T47D (cell line): ENCODE results near the gene FIBCD1.
"Not testable (repeated sequence)": the region's sequence is repeated elsewhere in the genome, so short reads cannot be mapped to it uniquely, and the experiment has no call there.

Experiments
- DNase-seq, 2 experiments: peaks; one replicate each; pipeline versions ENCODE4 v3.0.0 to v3.0.0-alpha.2; 2011 to 2012; ENCODE audit warnings: low read depth in 1 of 2, low spot score in 1 of 2
- JUND ChIP-seq: IDR thresholded peaks from 2 replicates; pipeline ENCODE4 v1.6.1; 2012; ENCODE audit warnings: low read depth
- in situ Hi-C: cut with HindIII; loops from 2 replicates; pipeline ENCODE4 v1.10.0; 2016; ENCODE audit warnings: low sequenced_read_pairs, low pct_unique_long_range_greater_than_20kb

FIBCD1 gene

GRCh38 chr9:130956636-130957450, 17.8 kb upstream of the FIBCD1 start:
- DNase-seq = no peak
- TF ChIP-seq JUND = no peak
- in situ Hi-C loops = no loop called here

DNA sequence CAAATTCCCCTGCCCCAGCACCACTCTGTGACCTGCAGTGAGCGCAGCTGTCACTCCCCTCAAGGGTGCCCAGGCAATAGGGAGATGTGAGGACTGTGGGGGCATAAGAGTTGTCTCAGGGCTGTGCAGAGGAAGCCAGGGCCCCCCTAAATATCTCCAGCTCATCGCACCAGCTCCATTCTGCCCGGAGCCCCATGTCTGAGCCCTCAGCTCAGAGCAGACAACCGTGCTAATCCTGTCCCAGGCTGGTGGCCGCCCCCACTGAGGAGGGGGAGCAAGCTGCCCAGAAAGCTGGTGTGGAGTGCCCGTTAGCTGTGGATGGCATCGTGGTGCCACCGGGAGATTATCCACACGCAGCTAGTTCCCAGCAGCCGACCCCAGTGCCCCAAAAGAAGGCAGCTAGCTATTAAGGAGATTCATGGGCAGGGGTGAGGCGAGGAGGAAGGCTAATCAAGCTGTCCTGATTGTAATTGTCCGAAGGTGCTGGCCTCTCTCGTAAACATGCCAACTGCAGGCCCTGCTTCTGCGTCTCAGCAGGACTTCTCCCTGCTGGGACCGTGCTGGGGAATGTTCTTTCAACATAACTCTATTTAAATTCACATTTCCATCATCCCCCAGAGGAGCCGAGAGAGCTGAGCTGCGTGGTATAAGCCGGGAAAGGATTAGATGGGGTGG, 17.0 kb upstream of the FIBCD1 start:
- in situ Hi-C loops = no loop called here
- no peak for DNase-seq
- TF ChIP-seq JUND = no peak

DNA sequence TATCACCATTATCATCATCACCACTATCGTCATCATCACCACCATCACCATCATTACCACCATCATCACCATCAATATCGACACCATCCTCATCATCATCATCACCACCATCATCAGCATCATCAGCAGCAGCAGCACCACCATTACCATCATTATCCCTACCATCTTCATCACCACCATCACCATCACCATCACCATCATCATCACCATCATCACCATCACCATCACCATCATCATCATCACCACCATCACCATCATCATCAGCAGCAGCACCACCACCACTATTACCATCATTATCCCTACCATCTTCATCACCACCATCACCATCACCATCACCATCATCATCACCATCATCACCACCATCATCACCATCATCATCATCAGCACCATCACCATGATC, 15.9 kb upstream of the FIBCD1 start:
- in situ Hi-C loops, DNase-seq: not testable (repeated sequence)

DNA sequence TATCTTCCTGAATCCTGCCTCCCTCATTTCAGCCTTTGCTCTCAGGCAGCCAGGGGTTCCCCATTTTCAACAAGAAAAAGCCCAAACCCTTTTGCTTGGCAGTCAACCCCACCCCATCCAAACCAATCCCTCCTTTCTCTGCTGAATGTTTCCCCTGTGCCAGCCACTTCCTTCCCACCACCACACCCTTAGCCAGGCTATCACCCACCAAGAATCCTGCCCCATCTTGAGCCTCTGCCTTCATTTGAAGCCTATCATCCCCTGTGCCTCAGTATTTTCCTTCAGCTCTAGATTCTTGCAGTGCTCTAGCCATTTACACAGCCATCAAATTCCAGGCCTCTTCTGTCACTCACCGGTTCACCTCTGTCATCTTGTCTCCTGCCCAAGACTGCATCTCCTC, 15.3 kb upstream of the FIBCD1 start:
- no peak for DNase-seq
- TF ChIP-seq JUND = no peak
- in situ Hi-C loops = no loop called here

- no peak for DNase-seq
- TF ChIP-seq JUND = no peak
- in situ Hi-C loops = no loop called here
Observed at GRCh38 chr9:130952065-130952762, 13.2 kb upstream of the FIBCD1 start.

DNA sequence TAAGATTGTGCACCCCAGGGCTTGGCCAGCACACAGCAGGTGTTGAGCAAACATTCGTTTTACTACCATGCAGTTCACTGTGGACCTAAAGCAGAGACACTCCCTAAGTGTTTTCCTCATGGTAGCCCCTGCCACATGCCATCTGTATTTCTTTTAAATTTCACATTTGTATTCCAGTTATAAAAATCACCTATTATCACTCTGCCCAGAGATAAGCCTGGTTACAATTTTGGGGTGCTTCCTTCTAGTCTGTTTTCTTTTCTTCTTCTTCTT, 10.9 kb upstream of the FIBCD1 start:
- TF ChIP-seq JUND = no peak
- in situ Hi-C loops = no loop called here
- no peak for DNase-seq

- no peak for DNase-seq
- in situ Hi-C loops = no loop called here
- no peak for TF ChIP-seq JUND
Observed at GRCh38 chr9:130949188-130950038, 10.4 kb upstream of the FIBCD1 start.

GRCh38 chr9:130948266-130948665, 9.2 kb upstream of the FIBCD1 start:
- TF ChIP-seq JUND = no peak
- in situ Hi-C loops = no loop called here
- DNase-seq = no peak

GRCh38 chr9:130947618-130948140, 8.6 kb upstream of the FIBCD1 start:
- TF ChIP-seq JUND = no peak
- in situ Hi-C loops = no loop called here
- DNase-seq = no peak

- no peak for DNase-seq
- in situ Hi-C loops = no loop called here
- TF ChIP-seq JUND = no peak
Observed at GRCh38 chr9:130946766-130947617, 7.9 kb upstream of the FIBCD1 start.

GRCh38 chr9:130945173-130945572, 6.1 kb upstream of the FIBCD1 start:
- in situ Hi-C loops = no loop called here
- no peak for TF ChIP-seq JUND
- DNase-seq = no peak
